ENCODE data around the gene PTGS1.
"Not testable (repeated sequence)": the region's sequence is repeated elsewhere in the genome, so short reads cannot be mapped to it uniquely, and the experiment has no call there.

PTGS1 gene

DNA sequence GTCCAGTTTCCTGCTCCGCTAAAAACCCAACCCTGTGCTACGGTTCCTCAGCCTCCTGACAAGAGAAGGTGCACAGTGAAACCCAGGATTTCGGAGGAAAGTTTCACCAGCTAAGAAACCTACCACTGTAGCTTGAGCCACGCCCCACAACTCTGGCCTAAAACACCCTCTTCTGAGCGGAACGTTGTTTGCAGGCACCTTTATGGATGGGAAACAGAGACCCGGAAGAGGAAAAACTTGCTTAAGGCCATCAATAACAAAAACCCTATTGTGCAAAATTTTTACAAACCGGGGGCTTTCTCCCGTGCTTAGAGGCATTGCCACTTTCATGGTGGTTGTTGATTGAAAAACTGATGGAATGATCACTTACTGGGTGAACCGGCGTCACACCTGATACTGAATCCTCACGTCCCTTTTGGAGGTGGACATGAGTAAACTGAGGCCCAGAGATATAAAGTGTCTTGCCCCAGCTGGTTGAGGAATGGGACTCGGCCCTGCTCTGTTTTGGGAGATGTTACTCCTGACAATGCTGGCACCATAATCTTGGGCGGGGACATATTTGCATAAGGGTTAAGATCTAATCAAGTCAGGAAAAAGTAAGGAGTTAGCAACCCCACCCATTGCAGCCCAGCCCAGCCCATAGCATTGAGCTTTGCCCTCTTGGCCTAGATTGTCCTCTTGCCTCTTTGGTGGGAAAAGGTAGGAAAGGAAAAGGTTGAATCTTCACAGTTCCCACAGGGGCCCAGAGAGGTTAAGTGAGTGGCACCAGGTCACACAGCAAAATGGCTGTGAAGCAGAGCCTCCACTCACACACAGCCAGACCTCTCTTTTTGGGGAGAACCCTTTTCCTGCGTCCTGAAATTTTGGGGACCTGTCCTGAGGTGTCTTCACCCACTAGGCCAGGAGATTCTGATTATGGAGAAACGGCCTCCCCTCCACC lies 23.2 kb upstream of the PTGS1 start:
- no peak overlapping the region for H3K27ac ChIP-seq (ENCODE audit: low read depth, low read length)
- no peaks in the 10 kb centered on the region for H3K36me3 ChIP-seq (ENCODE audit: control insufficient read depth, insufficient read depth, low read length)
- peak overlapping the region; percentile 87 for H3K4me3 ChIP-seq (ENCODE audit: low read depth, low read length)
- peaks cover 25% of the 10 kb centered on the region for H3K27me3 ChIP-seq (ENCODE audit: control insufficient read depth, insufficient read depth, low read length)
- peak overlapping the region; percentile 51 for H3K9ac ChIP-seq (ENCODE audit: low read length)
- peaks cover 8% of the 10 kb centered on the region for H3K4me1 ChIP-seq (ENCODE audit: control insufficient read depth, insufficient read depth, low read length)
- 0 out of 2 replicates have a peak, but pooled peaks cover under 1% of the 10 kb centered on the region for H3K9me3 ChIP-seq (ENCODE audit: control insufficient read depth, insufficient read depth, low read depth, low read length)

DNA sequence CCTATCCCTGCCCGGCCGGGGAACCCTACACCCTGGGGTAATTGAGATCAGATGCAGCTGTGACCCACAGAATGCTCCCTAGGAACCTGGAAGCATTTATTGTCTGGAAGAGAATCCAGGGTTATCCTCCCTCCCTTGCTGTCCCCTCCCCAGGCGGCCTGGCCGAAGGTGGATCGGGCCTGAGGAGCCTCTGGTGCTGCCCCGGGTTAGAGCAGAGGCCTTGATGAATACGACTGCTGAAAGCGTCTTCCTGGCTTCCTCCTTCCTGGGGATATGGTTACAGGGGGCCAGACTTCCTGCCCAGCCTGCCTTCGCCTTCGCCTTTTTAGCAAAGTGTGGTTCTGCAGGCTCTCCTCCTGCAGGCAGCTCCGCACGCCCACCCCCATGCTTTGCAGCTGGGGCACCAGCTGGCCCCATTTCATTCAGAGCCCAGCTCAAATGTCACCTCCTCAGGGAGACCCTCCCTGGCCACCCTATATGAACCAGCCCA lies 22.5 kb upstream of the PTGS1 start:
- Histone ChIP-seq H3K9me3 (ENCODE audit: control insufficient read depth, insufficient read depth, low read depth, low read length) (0 out of 2 replicates have a peak, but pooled peaks cover 3% of the 10 kb centered on the region), H3K36me3 (ENCODE audit: control insufficient read depth, insufficient read depth, low read length) (no peaks in the 10 kb centered on the region), H3K9ac (ENCODE audit: low read length) (no peak overlapping the region), H3K27me3 (ENCODE audit: control insufficient read depth, insufficient read depth, low read length) (peaks cover 25% of the 10 kb centered on the region), H3K4me1 (ENCODE audit: control insufficient read depth, insufficient read depth, low read length) (peaks cover 6% of the 10 kb centered on the region), H3K4me3 (ENCODE audit: low read depth, low read length) (no peak overlapping the region), H3K27ac (ENCODE audit: low read depth, low read length) (no peak overlapping the region)

DNA sequence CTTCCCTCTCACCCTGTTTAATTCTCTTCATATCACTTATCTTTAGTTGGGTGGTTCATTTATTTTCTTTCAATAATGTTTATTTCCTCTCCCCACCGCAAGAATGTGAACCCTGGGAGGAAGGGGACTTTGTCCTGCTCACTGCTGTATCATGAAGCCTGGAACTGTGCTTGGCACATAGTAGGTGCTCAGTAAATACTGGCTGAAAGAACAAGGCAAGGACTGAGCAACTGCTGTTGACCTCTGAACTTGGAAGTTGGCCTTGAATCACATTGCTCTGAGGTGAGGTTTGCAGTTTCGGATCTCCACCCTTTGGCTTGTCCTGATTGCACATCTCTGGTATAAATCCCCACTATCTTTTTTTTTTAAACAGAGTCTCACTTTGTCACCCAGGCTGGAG lies 22.0 kb upstream of the PTGS1 start:
- H3K27me3 ChIP-seq (ENCODE audit: control insufficient read depth, insufficient read depth, low read length), result peaks cover 25% of the 10 kb centered on the region
- no peak overlapping the region for H3K9ac ChIP-seq (ENCODE audit: low read length)
- no peaks in the 10 kb centered on the region for H3K36me3 ChIP-seq (ENCODE audit: control insufficient read depth, insufficient read depth, low read length)
- H3K9me3 ChIP-seq (ENCODE audit: control insufficient read depth, insufficient read depth, low read depth, low read length), result 0 out of 2 replicates have a peak, but pooled peaks cover 3% of the 10 kb centered on the region
- H3K27ac ChIP-seq (ENCODE audit: low read depth, low read length), result no peak overlapping the region
- peaks cover 6% of the 10 kb centered on the region for H3K4me1 ChIP-seq (ENCODE audit: control insufficient read depth, insufficient read depth, low read length)
- H3K4me3 ChIP-seq (ENCODE audit: low read depth, low read length), result no peak overlapping the region

DNA sequence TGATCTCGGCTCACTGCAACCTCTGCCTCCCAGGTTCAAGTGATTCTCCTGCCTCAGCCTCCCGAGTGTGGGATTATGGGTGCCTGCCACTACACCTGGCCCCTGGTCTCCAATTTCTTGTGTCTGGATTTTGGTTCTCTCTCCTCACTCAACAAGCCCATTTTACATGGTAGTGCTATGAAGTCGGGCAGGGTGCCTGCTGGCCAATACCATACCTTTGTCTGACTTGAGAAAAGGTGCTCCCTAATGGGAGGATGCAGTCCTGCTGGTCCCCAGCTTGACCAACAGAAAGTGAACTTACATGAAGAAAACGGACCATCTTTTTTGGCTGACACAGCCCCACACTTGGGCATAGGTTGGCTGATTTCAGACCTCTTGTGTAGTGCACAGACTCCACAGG lies 21.6 kb upstream of the PTGS1 start:
- Histone ChIP-seq H3K9me3 (ENCODE audit: control insufficient read depth, insufficient read depth, low read depth, low read length) (0 out of 2 replicates have a peak, but pooled peaks cover 3% of the 10 kb centered on the region), H3K4me3 (ENCODE audit: low read depth, low read length) (no peak overlapping the region), H3K27ac (ENCODE audit: low read depth, low read length) (no peak overlapping the region), H3K4me1 (ENCODE audit: control insufficient read depth, insufficient read depth, low read length) (peaks cover 6% of the 10 kb centered on the region), H3K27me3 (ENCODE audit: control insufficient read depth, insufficient read depth, low read length) (peaks cover 25% of the 10 kb centered on the region), H3K9ac (ENCODE audit: low read length) (no peak overlapping the region), H3K36me3 (ENCODE audit: control insufficient read depth, insufficient read depth, low read length) (no peaks in the 10 kb centered on the region)

DNA sequence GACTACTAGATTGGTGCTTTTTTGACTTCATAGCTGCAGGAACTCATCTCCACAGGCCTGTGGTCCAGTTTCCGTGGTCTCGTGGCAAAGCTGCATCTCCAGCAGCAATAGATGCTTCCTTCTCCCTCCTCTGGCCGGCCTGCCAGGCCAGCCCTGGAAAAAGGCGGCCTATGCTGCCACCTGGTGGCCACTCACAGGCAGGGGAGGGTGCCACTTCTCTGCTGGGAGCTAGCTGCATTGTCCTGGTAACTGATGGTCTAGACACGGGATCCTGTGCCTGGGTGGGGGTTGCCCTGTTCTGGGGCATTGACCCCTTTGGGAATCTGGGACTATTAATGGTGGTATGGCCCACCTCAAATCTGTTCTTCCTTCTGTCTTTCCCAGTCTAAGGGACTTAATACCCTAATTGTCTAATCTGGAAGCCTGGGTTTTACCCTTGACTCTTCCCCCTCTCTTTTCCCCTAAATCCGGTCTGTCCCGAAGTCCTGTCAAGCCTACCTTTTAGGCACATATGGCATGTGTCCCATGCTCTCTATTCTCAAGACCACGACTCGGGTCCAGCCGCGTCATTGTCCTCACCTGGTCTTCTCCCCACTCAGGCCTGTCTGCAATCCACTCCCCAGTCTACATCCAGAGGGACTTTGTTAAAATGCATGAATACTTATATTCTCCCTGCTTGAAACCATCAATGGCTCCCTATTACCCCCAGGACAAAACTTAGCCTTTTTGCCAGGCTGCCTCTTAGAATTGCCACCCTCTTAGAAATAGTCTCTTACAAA lies 20.1 kb upstream of the PTGS1 start:
- no peak overlapping the region for H3K27ac ChIP-seq (ENCODE audit: low read depth, low read length)
- peaks cover 6% of the 10 kb centered on the region for H3K4me1 ChIP-seq (ENCODE audit: control insufficient read depth, insufficient read depth, low read length)
- H3K27me3 ChIP-seq (ENCODE audit: control insufficient read depth, insufficient read depth, low read length), result peaks cover 24% of the 10 kb centered on the region
- no peak overlapping the region for H3K4me3 ChIP-seq (ENCODE audit: low read depth, low read length)
- H3K9ac ChIP-seq (ENCODE audit: low read length), result no peak overlapping the region
- H3K36me3 ChIP-seq (ENCODE audit: control insufficient read depth, insufficient read depth, low read length), result no peaks in the 10 kb centered on the region
- H3K9me3 ChIP-seq (ENCODE audit: control insufficient read depth, insufficient read depth, low read depth, low read length), result 0 out of 2 replicates have a peak, but pooled peaks cover 3% of the 10 kb centered on the region

DNA sequence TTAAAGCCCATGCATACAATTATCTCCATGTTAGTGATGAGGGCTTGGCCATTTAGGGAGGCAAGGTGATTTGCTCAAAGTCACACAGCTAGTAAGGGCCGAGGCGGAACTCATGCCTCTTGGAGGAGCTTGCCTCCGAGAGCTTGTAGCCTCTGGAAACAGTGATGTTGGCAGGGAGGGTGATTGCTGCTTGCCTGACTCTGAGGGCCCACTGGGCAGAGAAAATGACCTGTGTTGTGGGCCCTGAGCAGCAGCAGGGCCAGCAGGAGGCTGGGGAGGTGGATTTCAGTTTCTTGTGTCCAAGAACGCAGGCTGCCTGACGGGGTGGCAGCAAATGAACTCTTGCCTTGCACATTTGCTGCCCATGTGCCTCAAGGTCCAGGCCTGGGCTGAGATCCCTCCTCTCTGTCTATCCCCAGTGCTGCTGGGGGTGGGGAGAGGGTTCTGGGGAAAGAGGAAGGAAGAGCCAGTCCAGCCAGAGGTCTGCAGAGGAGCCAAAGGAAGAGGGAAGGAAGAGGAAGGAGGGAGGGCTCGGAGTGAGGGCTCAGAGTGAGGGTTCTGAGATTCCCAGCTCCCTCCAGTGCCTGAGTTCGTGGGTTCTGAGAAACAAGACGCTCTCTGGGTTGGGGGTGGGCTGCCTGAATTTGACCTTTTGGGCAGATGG lies 16.2 kb upstream of the PTGS1 start:
- Histone ChIP-seq H3K27ac (ENCODE audit: low read depth, low read length) (no peak overlapping the region), H3K9ac (ENCODE audit: low read length) (no peak overlapping the region), H3K36me3 (ENCODE audit: control insufficient read depth, insufficient read depth, low read length) (no peaks in the 10 kb centered on the region), H3K27me3 (ENCODE audit: control insufficient read depth, insufficient read depth, low read length) (peaks cover 1% of the 10 kb centered on the region; the same call in 1 of the 2 replicates), H3K4me1 (ENCODE audit: control insufficient read depth, insufficient read depth, low read length) (no peaks in the 10 kb centered on the region), H3K9me3 (ENCODE audit: control insufficient read depth, insufficient read depth, low read depth, low read length) (0 out of 2 replicates have a peak, but pooled peaks cover 3% of the 10 kb centered on the region), H3K4me3 (ENCODE audit: low read depth, low read length) (no peak overlapping the region)

DNA sequence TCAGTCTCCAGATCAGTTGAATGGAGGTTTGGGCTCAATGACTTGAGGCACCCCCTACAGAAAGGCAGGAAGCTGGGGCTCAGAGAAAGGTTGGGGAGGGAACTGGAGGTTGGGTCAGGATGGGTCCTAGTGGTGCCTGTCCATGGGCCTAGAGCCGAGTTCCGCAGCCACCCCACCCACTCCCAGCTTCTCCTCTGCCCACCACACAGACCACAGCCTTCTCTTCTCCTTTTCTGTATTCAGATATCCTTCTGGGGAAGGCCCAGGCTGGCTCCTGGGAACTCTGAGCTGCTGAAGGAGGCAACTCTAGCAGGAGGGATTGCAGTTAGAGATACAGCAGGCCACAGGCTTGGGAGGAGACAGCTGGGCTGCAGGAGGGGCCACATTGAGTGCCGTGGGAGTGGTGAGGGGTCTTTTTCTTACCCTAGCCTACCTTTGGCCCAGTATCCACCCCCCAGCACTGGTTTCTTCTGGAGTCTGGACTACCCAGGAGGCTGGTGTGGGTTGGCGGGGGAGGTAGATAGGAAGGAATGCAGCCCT lies 15.4 kb upstream of the PTGS1 start:
- Histone ChIP-seq H3K27me3 (ENCODE audit: control insufficient read depth, insufficient read depth, low read length) (no peaks in the 10 kb centered on the region), H3K9ac (ENCODE audit: low read length) (no peak overlapping the region), H3K4me3 (ENCODE audit: low read depth, low read length) (no peak overlapping the region), H3K27ac (ENCODE audit: low read depth, low read length) (no peak overlapping the region), H3K36me3 (ENCODE audit: control insufficient read depth, insufficient read depth, low read length) (no peaks in the 10 kb centered on the region), H3K9me3 (ENCODE audit: control insufficient read depth, insufficient read depth, low read depth, low read length) (0 out of 2 replicates have a peak, but pooled peaks cover 3% of the 10 kb centered on the region), H3K4me1 (ENCODE audit: control insufficient read depth, insufficient read depth, low read length) (no peaks in the 10 kb centered on the region)

DNA sequence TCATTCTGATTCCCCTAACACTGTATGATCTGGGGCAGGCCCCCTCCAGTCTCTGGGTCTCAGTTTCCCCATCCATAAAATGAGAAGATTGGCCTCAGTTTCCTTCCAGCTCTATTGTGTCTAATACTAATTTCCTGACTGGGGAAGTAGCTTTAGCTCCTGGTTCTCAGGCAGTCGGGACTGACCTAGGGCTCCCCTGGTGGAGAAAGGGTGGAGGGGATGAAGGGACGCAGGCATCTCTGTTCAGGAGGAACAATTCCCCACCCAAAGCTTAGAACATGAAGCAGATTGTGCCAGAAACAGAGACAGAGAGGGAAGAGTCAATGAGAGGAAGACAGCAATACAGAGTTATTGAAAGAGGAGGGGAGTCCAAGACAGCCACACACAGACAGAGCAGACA lies 14.2 kb upstream of the PTGS1 start:
- H3K9me3 ChIP-seq (ENCODE audit: control insufficient read depth, insufficient read depth, low read depth, low read length), result 0 out of 2 replicates have a peak, but pooled peaks cover 3% of the 10 kb centered on the region
- H3K4me1 ChIP-seq (ENCODE audit: control insufficient read depth, insufficient read depth, low read length), result no peaks in the 10 kb centered on the region
- H3K9ac ChIP-seq (ENCODE audit: low read length), result no peak overlapping the region
- H3K27ac ChIP-seq (ENCODE audit: low read depth, low read length), result no peak overlapping the region
- 0 out of 2 replicates have a peak, but pooled peaks cover 4% of the 10 kb centered on the region for H3K27me3 ChIP-seq (ENCODE audit: control insufficient read depth, insufficient read depth, low read length)
- no peaks in the 10 kb centered on the region for H3K36me3 ChIP-seq (ENCODE audit: control insufficient read depth, insufficient read depth, low read length)
- H3K4me3 ChIP-seq (ENCODE audit: low read depth, low read length), result no peak overlapping the region

DNA sequence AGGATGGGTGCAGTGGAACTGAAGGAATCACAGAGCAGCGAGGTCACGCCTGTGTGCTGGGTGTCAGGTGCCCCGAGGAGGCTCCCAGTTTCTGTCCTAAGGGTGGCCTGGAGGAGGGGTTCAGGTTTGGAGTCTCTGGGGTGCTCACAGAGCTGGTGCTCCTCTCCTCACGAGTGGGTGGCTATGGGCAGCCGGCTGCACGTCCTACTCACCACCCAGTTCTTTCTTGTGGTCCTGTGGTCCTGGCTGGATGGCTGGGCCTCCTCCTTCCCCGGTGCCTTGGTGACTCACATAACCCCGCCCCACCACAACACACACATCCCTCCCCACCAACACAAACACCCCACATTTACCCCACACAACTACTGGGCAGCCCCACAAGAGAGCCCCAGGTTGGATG lies 9.9 kb upstream of the PTGS1 start:
- H3K9me3 ChIP-seq (ENCODE audit: control insufficient read depth, insufficient read depth, low read depth, low read length), result no peaks in the 10 kb centered on the region
- H3K9ac ChIP-seq (ENCODE audit: low read length), result no peak overlapping the region
- H3K4me1 ChIP-seq (ENCODE audit: control insufficient read depth, insufficient read depth, low read length), result no peaks in the 10 kb centered on the region
- 0 out of 2 replicates have a peak, but pooled peaks cover 4% of the 10 kb centered on the region for H3K27me3 ChIP-seq (ENCODE audit: control insufficient read depth, insufficient read depth, low read length)
- H3K27ac ChIP-seq (ENCODE audit: low read depth, low read length), result no peak overlapping the region
- H3K36me3 ChIP-seq (ENCODE audit: control insufficient read depth, insufficient read depth, low read length), result no peaks in the 10 kb centered on the region
- no peak overlapping the region for H3K4me3 ChIP-seq (ENCODE audit: low read depth, low read length)

DNA sequence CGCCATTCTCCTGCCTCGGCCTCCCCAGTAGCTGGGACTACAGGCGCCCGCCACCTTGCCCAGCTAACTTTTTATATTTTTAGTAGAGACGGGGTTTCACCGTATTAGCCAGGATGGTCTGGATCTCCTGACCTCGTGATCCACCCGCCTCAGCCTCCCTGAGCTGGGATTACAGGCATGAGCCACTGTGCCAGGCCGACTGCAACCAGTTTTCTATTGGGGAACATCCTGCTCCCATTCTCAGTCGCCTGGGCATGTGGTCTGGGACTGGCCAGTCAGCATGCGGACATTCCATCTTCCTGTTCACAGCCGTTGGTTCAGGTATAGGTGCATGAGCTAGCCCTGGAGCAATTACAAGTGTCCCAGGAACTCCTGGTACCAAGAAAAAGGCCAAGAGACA lies 7.7 kb upstream of the PTGS1 start:
- H3K9ac ChIP-seq (ENCODE audit: low read length); H3K27me3 ChIP-seq (ENCODE audit: control insufficient read depth, insufficient read depth, low read length); H3K4me3 ChIP-seq (ENCODE audit: low read depth, low read length); H3K4me1 ChIP-seq (ENCODE audit: control insufficient read depth, insufficient read depth, low read length); H3K27ac ChIP-seq (ENCODE audit: low read depth, low read length); H3K36me3 ChIP-seq (ENCODE audit: control insufficient read depth, insufficient read depth, low read length); H3K9me3 ChIP-seq (ENCODE audit: control insufficient read depth, insufficient read depth, low read depth, low read length): not testable (repeated sequence)

Measured in HUES6 (cell line).